Suprapubic skin (tissue), 4 donors: ENCODE results near the gene EPHB3.

Experiments used
- CTCF ChIP-seq, 2 donors: fragments of 200-600 bp in 1 of 2; fragments of 450-650 bp in 1 of 2; sonication (generic) in 1 of 2; IDR thresholded peaks; one replicate each; pipeline ENCODE4 v1.5.1; 2016 to 2019; ENCODE audit warnings: antibody characterized with exemption in 2 of 2, mild to moderate bottlenecking in 1 of 2, moderate library complexity in 1 of 2
- EP300 ChIP-seq: sonication (generic); formaldehyde crosslinking; IDR thresholded peaks from one replicate; pipeline ENCODE4 v1.6.1; 2017; ENCODE audit warnings: antibody characterized with exemption
- POLR2A ChIP-seq, 2 donors: fragments of 450-650 bp; IDR thresholded peaks; one replicate each; pipeline ENCODE4 v1.6.1; 2017; ENCODE audit warnings: antibody characterized with exemption in 2 of 2, mild to moderate bottlenecking in 2 of 2, moderate library complexity in 2 of 2
- POLR2AphosphoS5 ChIP-seq, 3 donors: sonication (generic); formaldehyde crosslinking; IDR thresholded peaks; one replicate each; pipeline ENCODE4 v1.6.1; 2017; ENCODE audit warnings: antibody characterized with exemption in 3 of 3

DNA sequence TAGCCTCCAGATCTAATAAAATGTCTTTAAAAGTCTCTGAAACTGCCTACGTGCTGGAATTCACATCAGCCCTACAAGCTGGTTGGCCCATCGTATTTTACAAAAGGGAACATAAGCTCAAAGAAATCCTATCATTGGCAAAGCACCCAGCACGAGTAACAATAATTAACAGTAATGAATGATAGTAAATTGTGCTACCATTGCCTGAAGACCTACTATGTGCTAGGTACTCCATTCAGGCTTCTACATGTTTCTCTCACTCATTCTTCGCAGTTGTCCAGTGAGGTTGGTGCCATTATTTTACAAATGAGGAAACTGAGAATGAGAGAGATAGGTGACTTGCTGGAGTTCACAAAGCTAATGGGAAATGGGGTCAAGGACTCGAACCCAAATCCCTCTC lies 7.1 kb upstream of the EPHB3 start:
- TF ChIP-seq CTCF (IDR thresholded peaks at IDR 0.05): no peak
- no peak for TF ChIP-seq POLR2A (IDR thresholded peaks at IDR 0.05)
- no peak for TF ChIP-seq POLR2AphosphoS5 (IDR thresholded peaks at IDR 0.05)
- TF ChIP-seq EP300: no peak
